ENCODE results near the gene LAMA4.

The LAMA4 gene

GRCh38 chr6:112251171-112251875 lies 3.0 kb downstream of the LAMA4 start:
- ATAC-seq, result no peak
- TF ChIP-seq CSDC2 (CRISPR knock-in tag; IDR thresholded peaks at IDR 0.05), result no peak
- no peak for TF ChIP-seq TCF4 (CRISPR knock-in tag; IDR thresholded peaks at IDR 0.05; ENCODE audit: borderline replicate concordance)
- TF ChIP-seq TSHZ2 (CRISPR knock-in tag; IDR thresholded peaks at IDR 0.05), result no peak
- TF ChIP-seq ISL1 (CRISPR knock-in tag; IDR thresholded peaks at IDR 0.05), result no peak
- TF ChIP-seq ZFP3 (CRISPR knock-in tag; IDR thresholded peaks at IDR 0.05), result no peak
- no peak for TF ChIP-seq ZFP30 (CRISPR knock-in tag; IDR thresholded peaks at IDR 0.05)
- TF ChIP-seq ZNF70 (CRISPR knock-in tag; IDR thresholded peaks at IDR 0.05), result no peak
- TF ChIP-seq PATZ1 (CRISPR knock-in tag; IDR thresholded peaks at IDR 0.05; ENCODE audit: borderline replicate concordance), result no peak
- TF ChIP-seq ESRRG (CRISPR knock-in tag; IDR thresholded peaks at IDR 0.05), result no peak
- no peak for TF ChIP-seq ARNTL (CRISPR knock-in tag; IDR thresholded peaks at IDR 0.05; ENCODE audit: borderline replicate concordance, low read depth)
- TF ChIP-seq ZNF8 (CRISPR knock-in tag; IDR thresholded peaks at IDR 0.05), result no peak
- TF ChIP-seq CSRNP3 (CRISPR knock-in tag; IDR thresholded peaks at IDR 0.05), result no peak
- TF ChIP-seq PPARA (CRISPR knock-in tag; IDR thresholded peaks at IDR 0.05; ENCODE audit: borderline replicate concordance), result no peak

GRCh38 chr6:112249489-112249888 lies 4.9 kb downstream of the LAMA4 start:
- TF ChIP-seq ISL1 (CRISPR knock-in tag; IDR thresholded peaks at IDR 0.05), result no peak
- TF ChIP-seq GLIS3 (CRISPR knock-in tag; IDR thresholded peaks at IDR 0.05), result no peak
- no peak for TF ChIP-seq PATZ1 (CRISPR knock-in tag; IDR thresholded peaks at IDR 0.05; ENCODE audit: borderline replicate concordance)
- no peak for TF ChIP-seq CSRNP3 (CRISPR knock-in tag; IDR thresholded peaks at IDR 0.05)
- TF ChIP-seq CSDC2 (CRISPR knock-in tag; IDR thresholded peaks at IDR 0.05), result no peak
- TF ChIP-seq TOX (CRISPR knock-in tag; IDR thresholded peaks at IDR 0.05; ENCODE audit: borderline replicate concordance), result no peak
- no peak for TF ChIP-seq SNAI2 (CRISPR knock-in tag; IDR thresholded peaks at IDR 0.05)
- no peak for TF ChIP-seq ESRRG (CRISPR knock-in tag; IDR thresholded peaks at IDR 0.05)
- no peak for TF ChIP-seq ZC3H10 (CRISPR knock-in tag; IDR thresholded peaks at IDR 0.05)
- TF ChIP-seq TCF4 (CRISPR knock-in tag; IDR thresholded peaks at IDR 0.05; ENCODE audit: borderline replicate concordance), result no peak
- no peak for TF ChIP-seq BACH2 (CRISPR knock-in tag; IDR thresholded peaks at IDR 0.05; ENCODE audit: borderline replicate concordance)
- TF ChIP-seq RARB (CRISPR knock-in tag; IDR thresholded peaks at IDR 0.05), result no peak
- no peak for TF ChIP-seq ZFP3 (CRISPR knock-in tag; IDR thresholded peaks at IDR 0.05)
- ATAC-seq, result no peak

- ATAC-seq, result no peak
- no peak for TF ChIP-seq GLIS3 (CRISPR knock-in tag; IDR thresholded peaks at IDR 0.05)
- no peak for TF ChIP-seq TOX (CRISPR knock-in tag; IDR thresholded peaks at IDR 0.05; ENCODE audit: borderline replicate concordance)
- no peak for TF ChIP-seq TSHZ2 (CRISPR knock-in tag; IDR thresholded peaks at IDR 0.05)
- TF ChIP-seq BACH2 (CRISPR knock-in tag; IDR thresholded peaks at IDR 0.05; ENCODE audit: borderline replicate concordance), result no peak
- TF ChIP-seq ZNF565 (CRISPR knock-in tag; conservative IDR thresholded peaks at IDR 0.05; ENCODE audit: low read depth), result no peak
- no peak for TF ChIP-seq ZFP3 (CRISPR knock-in tag; IDR thresholded peaks at IDR 0.05)
- no peak for TF ChIP-seq TCF4 (CRISPR knock-in tag; IDR thresholded peaks at IDR 0.05; ENCODE audit: borderline replicate concordance)
- no peak for TF ChIP-seq CREB5 (CRISPR knock-in tag; IDR thresholded peaks at IDR 0.05; ENCODE audit: low read depth)
- no peak for TF ChIP-seq CSDC2 (CRISPR knock-in tag; IDR thresholded peaks at IDR 0.05)
Observed at GRCh38 chr6:112247275-112247674, 7.1 kb downstream of the LAMA4 start.

All from SK-N-SH treated with all-trans-retinoic acid at 6 μM for 48 hours (cell line).